Heart right ventricle (tissue), 16 donors: ENCODE data around the gene ZNF207. TPM values are rescaled to one million over a fixed set of nuclear protein-coding genes. Genes with fewer than 3 reads are reported as not detected.
"Not testable (repeated sequence)": the region's sequence is repeated elsewhere in the genome, so short reads cannot be mapped to it uniquely, and the experiment has no call there.

Source experiments
- ATAC-seq, 8 donors: fragments of 200-7000 bp; cut with Tn5 transposase; one replicate each; pipeline ENCODE4 v1.9.1; 2020; ENCODE audit warnings: mild to moderate bottlenecking in 8 of 8, moderate library complexity in 8 of 8, moderate number of reproducible peaks in 1 of 8
- DNase-seq, 2 donors: peaks; one replicate each; pipeline ENCODE4 v3.0.0-alpha.2; 2020
- H3K27ac ChIP-seq, 10 donors: fragments of 200-600 bp; sonication (generic) in 2 of 10; one replicate each; pipeline versions ENCODE4 v1.5.0 to v1.8.0; 2020 to 2022; ENCODE audit warnings: mild to moderate bottlenecking in 3 of 10
- H3K27me3 ChIP-seq, 7 donors: fragments of 200-600 bp; one replicate each; pipeline ENCODE4 v1.8.0; 2021 to 2022; ENCODE audit warnings: mild to moderate bottlenecking in 2 of 7
- H3K36me3 ChIP-seq, 9 donors: fragments of 200-600 bp; sonication (generic) in 1 of 9; one replicate each; pipeline versions ENCODE4 v1.5.0 to v1.8.0; 2020 to 2022; ENCODE audit warnings: mild to moderate bottlenecking in 2 of 9
- H3K4me1 ChIP-seq, 9 donors: fragments of 200-600 bp; sonication (generic) in 1 of 9; one replicate each; pipeline versions ENCODE4 v1.5.0 to v1.8.0; 2020 to 2022; ENCODE audit warnings: mild to moderate bottlenecking in 4 of 9
- H3K4me3 ChIP-seq, 10 donors: fragments of 200-600 bp; sonication (generic) in 2 of 10; one replicate each; pipeline versions ENCODE4 v1.5.0 to v1.8.0; 2020 to 2022; ENCODE audit warnings: mild to moderate bottlenecking in 7 of 10, moderate library complexity in 2 of 10
- H3K9me3 ChIP-seq, 11 donors: fragments of 200-600 bp in 10 of 11; sonication (generic) in 2 of 11; one replicate each; pipeline versions ENCODE4 v1.5.0 to v1.8.0; 2013 to 2022; ENCODE audit warnings: mild to moderate bottlenecking in 2 of 11, control low read depth in 1 of 11, moderate library complexity in 1 of 11
- CTCF ChIP-seq, 9 donors: fragments of 200-600 bp; sonication (generic) in 2 of 9; IDR thresholded peaks; one replicate each; pipeline versions ENCODE4 v1.5.0 to v1.8.0; 2021 to 2022; ENCODE audit warnings: antibody characterized with exemption in 9 of 9, mild to moderate bottlenecking in 5 of 9, moderate library complexity in 1 of 9
- WGBS, 2 donors: extraction: QIAGEN DNeasy Blood & Tissue Kit; methylation state at CpG; one replicate each; pipeline ENCODE4 v1.1.7; 2013; ENCODE audit warnings: inconsistent platforms in 1 of 2; 5-methylcytosine and 5-hydroxymethylcytosine counted together
- intact Hi-C, 10 donors: fragments of 100-400 bp; cut with DNase I; formaldehyde crosslinking; loops; one replicate each; pipeline versions ENCODE4 v1.11.1 to v1.14.2; 2022
- polyA plus RNA-seq, 2 donors: library from polyadenylated mRNA; stranded (reverse); fragments of 200-250 nt; gene quantifications; one replicate each; pipeline ENCODE4 v1.2.3, GENCODE V29; 2013
- total RNA-seq, 10 donors: library from RNA; stranded (reverse); fragmentation: NEBNext Ultra II Directional in 3 of 10; extraction: Animal tissue kit (Norgen Biotek cat#: 25700) in 3 of 10; gene quantifications; one replicate each; pipeline versions ENCODE4 v1.2.1 to v1.2.4, GENCODE V29; 2021 to 2023
- donor health status: Arrhythmogenic right ventricular cardiomyopathy.
- donor health status: ischemic (EF 13 %, LVEDD 7.1; RV severe dilation, severe dysfunction).
- donor health status: healthy with polysubstance abuse.
- donor health status: DM: no; HTN: yes; CAD: no.
- donor health status: DM: no; HTN: no; CAD: no.
- donor health status: ischemic (EF 25% LVEDD 6.9; RV normal size, moderate dysfunction).
- donor health status: ischemic (EF 25% LVEDD 5.7; RV mildly dilated, moderate dysfunction).
- donor health status: healthy.
- donor health status: DM: yes; HTN: yes; CAD: no.
- donor health status: Ischemic cardiomyopathy.
- donor health status: ischemic (EF 35%, LVEDD 5.7; RV mildly dilated, moderate dysfunction).
- donor health status: nonischemic (EF 11% LVEDD 7.7; RV severe dilation, severe dysfunction).
- donor health status: DM: yes; HTN: yes; CAD: no.
- donor health status: PGD.
- donor health status: ischemic (EF 29% LVEDD 5.4; RV normal size, mild dysfunction).
- donor health status: nonischemic (EF 23%, LVEDD 6.1; RV moderate dilation, normal function).

The ZNF207 gene
- total and polyA plus RNA-seq, 12 donors, result 39.9 to 86.7 (median 78.1) TPM

GRCh38 chr17:32318071-32318470 lies 31.9 kb upstream of the ZNF207 start:
- 93 to 94% methylated on average over 8 of the region's 8 CpGs for WGBS, 2 donors
- DNase-seq (no peak), ATAC-seq (no peak)
- no peaks in the 10 kb centered on the region for H3K9me3 ChIP-seq
- no peak overlapping the region for H3K27ac ChIP-seq
- no peaks in the 10 kb centered on the region for H3K36me3 ChIP-seq
- no peak for TF ChIP-seq CTCF (IDR thresholded peaks at IDR 0.05)
- peaks cover 0 to 4% (median 0%) of the 10 kb centered on the region in 9 donors for H3K4me1 ChIP-seq
- intact Hi-C loops, result loop anchor here in 6 of 10 donors (2.0 to 5.0 kb wide), 2 partner anchors 65 to 66 kb away; no protein-coding TSS in a partner anchor
- no peak overlapping the region for H3K4me3 ChIP-seq
- H3K27me3 ChIP-seq, result peaks cover 0 to 12% (median 2%) of the 10 kb centered on the region in 7 donors

GRCh38 chr17:32319548-32319905 lies 30.4 kb upstream of the ZNF207 start:
- Histone ChIP-seq H3K9me3 (no peaks in the 10 kb centered on the region), H3K4me3 (peak overlapping the region in 1 of 10 donors; percentile 38), H3K27me3 (peaks cover 0 to 10% (median 2%) of the 10 kb centered on the region in 7 donors), H3K36me3 (no peaks in the 10 kb centered on the region), H3K27ac (no peak overlapping the region), H3K4me1 (peaks cover 0 to 15% (median 0%) of the 10 kb centered on the region in 9 donors)
- DNase-seq, result peak; percentile 67 to 76
- TF ChIP-seq CTCF (IDR thresholded peaks at IDR 0.05), result peak; percentile 91 to 94 (median 93)
- 14% methylated on average over 5 of the region's 5 CpGs for WGBS, 2 donors
- ATAC-seq, result peak; percentile 87 to 93 (median 90)
- intact Hi-C loops, result loop anchor here in 9 of 10 donors (1.0 to 5.0 kb wide), 3 partner anchors 66 to 67 kb away; no protein-coding TSS in a partner anchor

- peaks cover 0 to 15% (median 0%) of the 10 kb centered on the region in 9 donors for H3K4me1 ChIP-seq
- not testable (repeated sequence) for ATAC-seq, H3K9me3 ChIP-seq, H3K27ac ChIP-seq, DNase-seq, H3K27me3 ChIP-seq, H3K36me3 ChIP-seq, H3K4me3 ChIP-seq
- WGBS, 2 donors, result 90 to 94% methylated on average over 6 of the region's 6 CpGs
- intact Hi-C loops, result loop anchor here in 1 of 10 donors (5.0 kb wide), 1 partner anchor 68 kb away; no protein-coding TSS in a partner anchor
Observed at GRCh38 chr17:32320080-32320479, 29.9 kb upstream of the ZNF207 start.

GRCh38 chr17:32320847-32321246 lies 29.1 kb upstream of the ZNF207 start:
- Histone ChIP-seq H3K27me3 (peaks cover 0 to 6% (median 0%) of the 10 kb centered on the region in 7 donors), H3K4me3 (no peak overlapping the region), H3K36me3 (no peaks in the 10 kb centered on the region), H3K4me1 (peaks cover 0 to 15% (median 0%) of the 10 kb centered on the region in 9 donors), H3K27ac (no peak overlapping the region), H3K9me3 (no peaks in the 10 kb centered on the region)
- no peak for TF ChIP-seq CTCF (IDR thresholded peaks at IDR 0.05)
- DNase-seq (no peak), ATAC-seq (no peak)
- intact Hi-C loops, result loop anchor here in 1 of 10 donors (5.0 kb wide), 1 partner anchor 69 kb away; no protein-coding TSS in a partner anchor
- WGBS, 2 donors, result 93 to 95% methylated on average over 15 of the region's 15 CpGs

- H3K36me3 ChIP-seq, result no peaks in the 10 kb centered on the region
- H3K9me3 ChIP-seq, result no peaks in the 10 kb centered on the region
- intact Hi-C loops, result loop anchor here in 1 of 10 donors (5.0 kb wide), 1 partner anchor 71 kb away; no protein-coding TSS in a partner anchor
- TF ChIP-seq CTCF (IDR thresholded peaks at IDR 0.05), result no peak
- peaks cover 0 to 15% (median 0%) of the 10 kb centered on the region in 9 donors for H3K4me1 ChIP-seq
- 94 to 95% methylated on average over 10 of the region's 10 CpGs for WGBS, 2 donors
- DNase-seq (no peak), ATAC-seq (no peak)
- H3K4me3 ChIP-seq, result no peak overlapping the region
- peaks cover 0 to 4% (median 0%) of the 10 kb centered on the region in 7 donors for H3K27me3 ChIP-seq
- no peak overlapping the region for H3K27ac ChIP-seq
Observed at GRCh38 chr17:32323046-32323445, 26.9 kb upstream of the ZNF207 start.
